GM10266 (cell line): Measurements from ENCODE around the gene TENM4.

Source experiments
- DNase-seq: peaks from one replicate; pipeline ENCODE4 v3.0.0; 2012; ENCODE audit errors: extremely low spot score
- CTCF ChIP-seq: IDR thresholded peaks from 2 replicates; pipeline ENCODE4 v1.5.1; 2012; ENCODE audit warnings: mild to moderate bottlenecking, low read depth; ENCODE audit not compliant: control insufficient read depth, insufficient read depth; ENCODE audit errors: missing control alignments

Gene TENM4

GRCh38 chr11:79428406-79428805 lies 12.4 kb downstream of the TENM4 start:
- no peak for DNase-seq
- no peak for TF ChIP-seq CTCF

GRCh38 chr11:79427611-79428327 lies 13.1 kb downstream of the TENM4 start:
- no peak for DNase-seq
- no peak for TF ChIP-seq CTCF

DNA sequence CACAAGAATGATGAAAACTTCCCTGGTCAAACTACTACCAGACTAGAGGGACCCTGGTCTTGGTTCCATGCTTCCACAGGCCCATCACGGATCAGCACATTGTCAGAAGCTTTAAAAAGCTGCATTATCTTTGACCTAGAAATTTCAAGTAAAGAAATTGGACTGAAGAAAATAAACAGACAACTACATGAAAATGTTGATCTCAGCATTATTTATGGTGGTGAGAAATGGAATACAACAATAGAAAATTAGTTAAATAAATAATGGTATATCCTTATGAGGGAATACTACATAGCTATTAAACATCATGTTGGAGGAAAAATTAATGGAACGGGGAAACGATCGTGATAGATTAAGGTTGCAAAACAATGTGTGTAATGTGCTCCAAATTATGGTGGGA lies 13.7 kb downstream of the TENM4 start:
- DNase-seq = no peak
- TF ChIP-seq CTCF = no peak

GRCh38 chr11:79425463-79425862 lies 15.4 kb downstream of the TENM4 start:
- DNase-seq = no peak
- TF ChIP-seq CTCF = no peak

DNA sequence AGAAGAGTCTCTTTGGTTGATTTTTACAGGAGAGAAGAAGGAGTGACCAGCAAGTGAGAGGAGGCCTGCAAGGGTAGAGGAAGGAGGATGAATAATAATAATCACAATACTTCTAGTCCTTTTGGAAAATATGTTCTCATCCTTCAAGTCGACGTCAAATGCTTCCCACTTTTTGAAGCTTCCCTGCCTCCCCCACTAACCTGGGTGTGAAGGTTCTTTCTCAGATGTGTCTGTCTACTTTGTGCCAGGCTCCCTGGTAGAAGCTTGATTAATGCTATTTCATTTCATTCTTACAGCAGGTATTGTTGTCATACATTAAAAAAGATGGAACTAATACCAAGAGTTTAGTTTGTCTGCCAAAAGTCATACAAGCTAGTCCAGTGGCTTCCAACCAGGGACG lies 17.1 kb downstream of the TENM4 start:
- no peak for TF ChIP-seq CTCF
- DNase-seq = no peak

GRCh38 chr11:79422866-79423265 lies 18.0 kb downstream of the TENM4 start:
- no peak for TF ChIP-seq CTCF
- no peak for DNase-seq

DNA sequence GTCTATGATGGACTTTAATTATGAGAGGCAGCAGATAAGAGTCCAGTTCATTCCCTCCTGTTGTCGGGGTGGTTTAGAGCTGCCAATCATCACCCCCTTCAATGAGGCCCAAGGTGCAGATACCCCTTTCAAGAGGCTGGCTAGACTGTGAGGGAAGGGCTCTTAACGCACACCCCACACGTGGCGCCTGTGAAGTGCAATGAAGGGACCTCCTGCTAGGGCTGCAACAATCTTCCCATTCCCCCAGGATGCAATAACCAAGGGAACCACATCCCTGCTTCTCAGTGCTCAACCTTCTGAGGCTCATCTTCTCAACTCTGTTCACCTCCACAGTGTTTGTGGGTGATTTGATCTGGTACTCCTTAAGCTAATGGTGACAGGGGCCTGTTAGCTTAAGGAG lies 19.0 kb downstream of the TENM4 start:
- no peak for DNase-seq
- TF ChIP-seq CTCF = no peak
